Measurements from ENCODE around the gene DHX8. TPM values are rescaled to one million over a fixed set of nuclear protein-coding genes. Genes with fewer than 3 reads are reported as not detected.
"Not testable (repeated sequence)": the region's sequence is repeated elsewhere in the genome, so short reads cannot be mapped to it uniquely, and the experiment has no call there.

Gene DHX8
- total RNA-seq, 1 donor from 2014 or later: 63.4 TPM

GRCh38 chr17:43469145-43469544 lies 14.6 kb upstream of the DHX8 start:
- Mint-ChIP-seq H3K36me3 (ENCODE audit: low read depth) (no peaks in the 10 kb centered on the region), H3K9me3 (no peaks in the 10 kb centered on the region), H3K4me3 (no peak overlapping the region), H3K27ac (no peak overlapping the region), H3K4me1 (no peaks in the 10 kb centered on the region), H3K27me3 (peaks cover 22% of the 10 kb centered on the region)
- DNase-seq (no peak), ATAC-seq (ENCODE audit: low read depth) (no peak)
- ChIA-PET POLR2A (interaction anchor here (0.5 kb wide), 1 partner anchor 35 kb away, joined by 3 read pairs; no protein-coding TSS in a partner anchor), CTCF (no interaction called here)
- no peak for TF ChIP-seq CTCF (IDR thresholded peaks at IDR 0.05)
- intact Hi-C loops (cut with micrococcal nuclease): no loop called here

- H3K9me3 Mint-ChIP-seq: no peaks in the 10 kb centered on the region
- CTCF ChIA-PET: interaction anchor here (0.6 kb wide), 1 partner anchor 140 kb away, joined by 3 read pairs; no protein-coding TSS in a partner anchor
Observed at GRCh38 chr17:43471585-43472160, 12.1 kb upstream of the DHX8 start.

GRCh38 chr17:43475494-43476089 lies 8.2 kb upstream of the DHX8 start:
- H3K4me1 Mint-ChIP-seq: no peaks in the 10 kb centered on the region
- ATAC-seq (ENCODE audit: low read depth) (no peak), DNase-seq (no peak)
- H3K9me3 Mint-ChIP-seq: no peaks in the 10 kb centered on the region
- H3K36me3 Mint-ChIP-seq (ENCODE audit: low read depth): no peaks in the 10 kb centered on the region
- no peak overlapping the region for H3K4me3 Mint-ChIP-seq
- intact Hi-C loops (cut with micrococcal nuclease): no loop called here
- CTCF ChIA-PET: interaction anchor here (1.8 kb wide), 1 partner anchor 8 kb away, joined by 4 read pairs; the partner anchor contains the start of gene DHX8
- TF ChIP-seq CTCF (IDR thresholded peaks at IDR 0.05): no peak
- no peak overlapping the region for H3K27ac Mint-ChIP-seq
- POLR2A ChIA-PET: no interaction called here
- peaks cover 2% of the 10 kb centered on the region for H3K27me3 Mint-ChIP-seq

More at GRCh38 chr17:43471585-43472160, 12.1 kb upstream of the DHX8 start:
- Mint-ChIP-seq H3K27ac (no peak overlapping the region), H3K36me3 (ENCODE audit: low read depth) (no peaks in the 10 kb centered on the region), H3K4me3 (no peak overlapping the region), H3K4me1 (no peaks in the 10 kb centered on the region), H3K27me3 (peaks cover 10% of the 10 kb centered on the region)
- POLR2A ChIA-PET: interaction anchor here (1.1 kb wide), 1 partner anchor 104 kb away, joined by 4 read pairs; no protein-coding TSS in a partner anchor
- TF ChIP-seq CTCF (IDR thresholded peaks at IDR 0.05): no peak
- DNase-seq (no peak), ATAC-seq (ENCODE audit: low read depth) (no peak)
- intact Hi-C loops (cut with micrococcal nuclease): no loop called here

GRCh38 chr17:43476306-43476705 lies 7.5 kb upstream of the DHX8 start:
- POLR2A ChIA-PET; intact Hi-C loops (cut with micrococcal nuclease); CTCF ChIA-PET; H3K9me3 Mint-ChIP-seq; DNase-seq; ATAC-seq (ENCODE audit: low read depth); H3K4me3 Mint-ChIP-seq; H3K27ac Mint-ChIP-seq; H3K36me3 Mint-ChIP-seq (ENCODE audit: low read depth); H3K4me1 Mint-ChIP-seq; H3K27me3 Mint-ChIP-seq: not testable (repeated sequence)

GRCh38 chr17:43477832-43478634 lies 5.7 kb upstream of the DHX8 start:
- DNase-seq: no peak
- H3K9me3 Mint-ChIP-seq: no peaks in the 10 kb centered on the region
- H3K36me3 Mint-ChIP-seq (ENCODE audit: low read depth): no peaks in the 10 kb centered on the region
- ChIA-PET POLR2A (no interaction called here), CTCF (interaction anchor here (0.5 kb wide), 1 partner anchor 282 kb away, joined by 5 read pairs; no protein-coding TSS in a partner anchor)
- ATAC-seq (ENCODE audit: low read depth): no peak
- no peak overlapping the region for H3K4me3 Mint-ChIP-seq
- no peak for TF ChIP-seq CTCF (IDR thresholded peaks at IDR 0.05)
- H3K27ac Mint-ChIP-seq: no peak overlapping the region
- intact Hi-C loops (cut with micrococcal nuclease): no loop called here
- peaks cover 1% of the 10 kb centered on the region for H3K4me1 Mint-ChIP-seq
- H3K27me3 Mint-ChIP-seq: no peaks in the 10 kb centered on the region

All from activated B cell treated with CpG ODN at 0.5 μM for 24 hours (primary cell).